Endodermal cell (in vitro differentiated cells): ENCODE measurements around the gene MRM1. TPM values are rescaled to one million over a fixed set of nuclear protein-coding genes. Genes with fewer than 3 reads are reported as not detected.
A peak's percentile ranks its signal among the peaks of the same experiment; 100 is the strongest.

Experiments
- DNase-seq: peaks from one replicate; pipeline ENCODE4 v3.0.0-alpha.2; 2017
- H3K27ac ChIP-seq: 2 replicates; pipeline ENCODE4 v1.5.1; 2013; ENCODE audit warnings: mild to moderate bottlenecking, low read depth, low read length, moderate library complexity
- H3K27me3 ChIP-seq: 2 replicates; pipeline ENCODE4 v1.6.1; 2013; ENCODE audit warnings: mild to moderate bottlenecking, low read length, moderate library complexity; ENCODE audit not compliant: insufficient read depth, control insufficient read depth, poor library complexity, severe bottlenecking
- H3K36me3 ChIP-seq: 2 replicates; pipeline ENCODE4 v1.7.0; 2013; ENCODE audit warnings: mild to moderate bottlenecking, low read length, moderate library complexity; ENCODE audit not compliant: control insufficient read depth, insufficient read depth
- H3K4me1 ChIP-seq: one replicate; pipeline ENCODE4 v1.7.0; 2013; ENCODE audit warnings: low read length; ENCODE audit not compliant: control insufficient read depth, insufficient read depth
- H3K4me3 ChIP-seq: 2 replicates; pipeline ENCODE4 v1.5.1; 2013; ENCODE audit warnings: mild to moderate bottlenecking, low read length, moderate library complexity
- H3K9ac ChIP-seq: 2 replicates; pipeline ENCODE4 v1.6.1; 2013; ENCODE audit warnings: mild to moderate bottlenecking, low read length, moderate library complexity; ENCODE audit not compliant: poor library complexity, severe bottlenecking; ENCODE audit errors: extremely low read depth
- H3K9me3 ChIP-seq: 2 replicates; pipeline ENCODE4 v1.6.1; 2013; ENCODE audit warnings: mild to moderate bottlenecking, low read length, moderate library complexity; ENCODE audit not compliant: control insufficient read depth
- H3K27ac Mint-ChIP-seq: 2 replicates; pipeline ENCODE4 v1.8.0; 2020; ENCODE audit warnings: mixed read lengths
- H3K27me3 Mint-ChIP-seq: 2 replicates; pipeline ENCODE4 v1.8.0; 2021; ENCODE audit warnings: mild to moderate bottlenecking, mixed read lengths; ENCODE audit not compliant: insufficient read depth
- H3K36me3 Mint-ChIP-seq: 2 replicates; pipeline ENCODE4 v1.8.0; 2020; ENCODE audit warnings: low read depth, mixed read lengths
- H3K4me1 Mint-ChIP-seq: 2 replicates; pipeline ENCODE4 v1.8.0; 2020; ENCODE audit warnings: mixed read lengths
- H3K4me3 Mint-ChIP-seq: 2 replicates; pipeline ENCODE4 v1.8.0; 2020; ENCODE audit warnings: mild to moderate bottlenecking, moderate library complexity, mixed read lengths
- H3K9me3 Mint-ChIP-seq: 2 replicates; pipeline ENCODE4 v1.8.0; 2020; ENCODE audit warnings: mild to moderate bottlenecking, mixed read lengths
- WGBS, 2 experiments: methylation state at CpG; one replicate each; pipeline versions ENCODE4 v1.1.5 to v1.1.7; 2013; ENCODE audit warnings: missing lambda C conversion rate in 2 of 2, mixed read lengths in 1 of 2; ENCODE audit not compliant: insufficient coverage in 1 of 2, insufficient read length in 1 of 2; 5-methylcytosine and 5-hydroxymethylcytosine counted together
- total RNA-seq, 2 donors: library from RNA; stranded (reverse); fragmentation: NEBNext Ultra II Directional in 1 of 2; extraction: Animal tissue kit (Norgen Biotek cat#: 25700) in 1 of 2; gene quantifications; 2 replicates in 1 of 2; 3 replicates in 1 of 2; pipeline ENCODE4 v1.2.1, GENCODE V29; 2021
- TF ChIP-seq, protein P1 (sequence below): fragments of 200-600 bp; sonication (generic); conservative IDR thresholded peaks from 2 replicates; pipeline ENCODE4 v1.5.0; 2021; ENCODE audit warnings: antibody characterized with exemption, mild to moderate bottlenecking

Gene MRM1
- total RNA-seq, 2 donors from 2014 or later, result 10.7 to 11.4 TPM

DNA sequence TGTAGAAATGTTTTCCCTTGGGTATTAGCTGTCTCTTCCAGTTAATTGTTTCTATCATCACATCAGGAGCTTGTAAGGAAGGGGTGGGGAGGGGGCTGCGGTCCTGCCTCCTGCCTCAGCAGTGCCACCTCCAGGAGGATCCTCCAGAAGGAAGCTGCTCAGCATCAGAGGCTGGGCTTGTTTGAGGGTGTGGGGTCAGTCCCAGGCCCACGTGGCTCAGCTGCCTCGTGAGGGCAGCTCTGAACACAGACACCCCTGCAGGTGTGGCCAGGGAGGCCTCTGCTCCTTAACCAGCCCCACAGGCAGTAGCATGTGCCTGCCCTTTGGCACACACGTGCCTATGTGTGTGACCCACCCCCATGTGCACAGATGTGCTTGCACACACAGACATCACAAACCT lies 46.3 kb downstream of the MRM1 start:
- peak; percentile 88 for DNase-seq
- Histone ChIP-seq H3K4me1 (no peaks in the 10 kb centered on the region), H3K27ac (no peak overlapping the region), H3K9me3 (no peaks in the 10 kb centered on the region), H3K4me3 (no peak overlapping the region), H3K36me3 (no peaks in the 10 kb centered on the region), H3K27me3 (peaks cover 22% of the 10 kb centered on the region), H3K9ac (no peak overlapping the region)
- no peak overlapping the region for H3K27ac Mint-ChIP-seq
- peaks cover 43% of the 10 kb centered on the region for H3K27me3 Mint-ChIP-seq
- no peaks in the 10 kb centered on the region for H3K9me3 Mint-ChIP-seq
- TF ChIP-seq, protein P1, sequence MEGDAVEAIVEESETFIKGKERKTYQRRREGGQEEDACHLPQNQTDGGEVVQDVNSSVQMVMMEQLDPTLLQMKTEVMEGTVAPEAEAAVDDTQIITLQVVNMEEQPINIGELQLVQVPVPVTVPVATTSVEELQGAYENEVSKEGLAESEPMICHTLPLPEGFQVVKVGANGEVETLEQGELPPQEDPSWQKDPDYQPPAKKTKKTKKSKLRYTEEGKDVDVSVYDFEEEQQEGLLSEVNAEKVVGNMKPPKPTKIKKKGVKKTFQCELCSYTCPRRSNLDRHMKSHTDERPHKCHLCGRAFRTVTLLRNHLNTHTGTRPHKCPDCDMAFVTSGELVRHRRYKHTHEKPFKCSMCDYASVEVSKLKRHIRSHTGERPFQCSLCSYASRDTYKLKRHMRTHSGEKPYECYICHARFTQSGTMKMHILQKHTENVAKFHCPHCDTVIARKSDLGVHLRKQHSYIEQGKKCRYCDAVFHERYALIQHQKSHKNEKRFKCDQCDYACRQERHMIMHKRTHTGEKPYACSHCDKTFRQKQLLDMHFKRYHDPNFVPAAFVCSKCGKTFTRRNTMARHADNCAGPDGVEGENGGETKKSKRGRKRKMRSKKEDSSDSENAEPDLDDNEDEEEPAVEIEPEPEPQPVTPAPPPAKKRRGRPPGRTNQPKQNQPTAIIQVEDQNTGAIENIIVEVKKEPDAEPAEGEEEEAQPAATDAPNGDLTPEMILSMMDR, result peak; percentile 76
- peaks cover 13% of the 10 kb centered on the region for H3K4me1 Mint-ChIP-seq
- no peaks in the 10 kb centered on the region for H3K36me3 Mint-ChIP-seq
- H3K4me3 Mint-ChIP-seq, result no peak overlapping the region
- 41 to 50% methylated on average over 2 to 4 of the region's 4 CpGs for WGBS, 2 experiments

DNA sequence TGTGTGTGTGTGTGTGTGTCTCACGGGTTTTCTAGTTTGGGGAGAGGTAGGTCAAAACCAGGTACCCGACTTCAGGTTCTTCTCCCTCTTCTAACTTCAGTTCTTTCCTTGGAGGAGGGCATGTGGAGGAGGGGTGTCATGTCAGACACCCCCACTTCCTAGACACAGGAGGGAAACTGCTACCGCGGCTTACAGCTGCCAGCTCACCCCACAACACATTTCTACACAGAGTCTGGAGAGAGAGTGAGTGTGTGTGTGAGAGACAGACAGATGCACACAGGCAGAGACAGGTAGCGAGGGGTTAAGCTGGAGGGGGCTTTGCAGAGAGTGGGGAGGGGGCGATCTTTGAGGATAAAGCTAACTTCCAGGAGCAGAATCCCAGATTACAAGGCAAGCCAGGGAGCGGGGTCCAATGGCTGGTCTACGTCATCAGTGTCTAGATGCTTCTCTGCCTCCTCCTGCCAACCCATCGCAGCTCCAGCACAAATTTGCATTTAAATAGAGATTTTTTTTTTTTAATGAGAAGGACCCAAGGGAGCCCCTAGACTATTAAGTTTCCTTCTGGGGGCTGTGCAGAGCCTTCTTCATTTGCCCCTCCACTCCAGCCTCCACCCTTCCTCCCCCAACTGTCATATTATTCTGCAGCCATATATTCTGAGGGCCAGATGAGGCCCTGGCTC lies 48.9 kb downstream of the MRM1 start:
- Histone ChIP-seq H3K27ac (no peak overlapping the region), H3K27me3 (no peaks in the 10 kb centered on the region), H3K9me3 (no peaks in the 10 kb centered on the region), H3K4me3 (no peak overlapping the region), H3K4me1 (no peaks in the 10 kb centered on the region), H3K36me3 (no peaks in the 10 kb centered on the region), H3K9ac (no peak overlapping the region)
- no peaks in the 10 kb centered on the region for H3K9me3 Mint-ChIP-seq
- H3K27me3 Mint-ChIP-seq, result peaks cover 24% of the 10 kb centered on the region
- peaks cover 16% of the 10 kb centered on the region for H3K4me1 Mint-ChIP-seq
- H3K36me3 Mint-ChIP-seq, result no peaks in the 10 kb centered on the region
- H3K4me3 Mint-ChIP-seq, result no peak overlapping the region
- WGBS, 2 experiments, result 74 to 76% methylated on average over 4 to 6 of the region's 9 CpGs
- no peak overlapping the region for H3K27ac Mint-ChIP-seq
- TF ChIP-seq, protein P1, result no peak
- no peak for DNase-seq

DNA sequence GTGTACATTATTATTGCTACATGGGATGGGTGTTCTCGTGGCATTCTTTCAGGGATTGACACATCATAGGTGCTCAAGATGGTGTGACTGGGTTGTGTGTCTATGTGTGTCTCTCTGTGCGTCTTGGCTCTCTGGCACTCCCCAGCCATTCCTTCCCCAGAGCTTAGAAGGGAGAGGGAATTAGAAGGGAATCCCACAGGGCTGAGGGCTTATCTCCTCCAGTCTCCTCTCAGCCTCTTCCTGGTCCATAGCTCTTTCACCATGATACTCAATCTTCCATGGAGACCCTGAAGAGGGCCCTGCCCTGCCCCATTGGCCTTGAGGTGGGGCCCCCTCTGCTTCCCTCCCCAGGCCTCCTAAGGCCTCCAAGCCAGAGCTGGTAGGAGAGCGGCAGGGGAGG lies 52.0 kb downstream of the MRM1 start:
- H3K27me3 ChIP-seq, result no peaks in the 10 kb centered on the region
- H3K36me3 Mint-ChIP-seq, result no peaks in the 10 kb centered on the region
- H3K4me3 ChIP-seq, result no peak overlapping the region
- H3K9me3 Mint-ChIP-seq, result no peaks in the 10 kb centered on the region
- peaks cover 29% of the 10 kb centered on the region for H3K27me3 Mint-ChIP-seq
- H3K36me3 ChIP-seq, result no peaks in the 10 kb centered on the region
- WGBS, 2 experiments, result 83% methylated on average over 1 to 3 of the region's 3 CpGs
- H3K27ac Mint-ChIP-seq, result no peak overlapping the region
- H3K4me1 ChIP-seq, result no peaks in the 10 kb centered on the region
- no peak for DNase-seq
- no peak overlapping the region for H3K27ac ChIP-seq
- no peaks in the 10 kb centered on the region for H3K9me3 ChIP-seq
- TF ChIP-seq, protein P1, result no peak
- no peak overlapping the region for H3K9ac ChIP-seq
- H3K4me3 Mint-ChIP-seq, result no peak overlapping the region
- H3K4me1 Mint-ChIP-seq, result peaks cover 31% of the 10 kb centered on the region
